ENCODE measurements around the gene PRAC2.

The PRAC2 gene

GRCh38 chr17:48755356-48755755 is 32.4 kb downstream of the PRAC2 start:
- no peak for DNase-seq (ENCODE audit: low spot score)

GRCh38 chr17:48756830-48757251 is 33.9 kb downstream of the PRAC2 start:
- DNase-seq (ENCODE audit: low spot score): no peak

- DNase-seq (ENCODE audit: low spot score): no peak
Observed at GRCh38 chr17:48757524-48757961, 34.6 kb downstream of the PRAC2 start.

- no peak for DNase-seq (ENCODE audit: low spot score)
Observed at GRCh38 chr17:48759288-48759687, 36.3 kb downstream of the PRAC2 start.

GRCh38 chr17:48760411-48760810 is 37.4 kb downstream of the PRAC2 start:
- no peak for DNase-seq (ENCODE audit: low spot score)

- DNase-seq (ENCODE audit: low spot score): no peak
Observed at GRCh38 chr17:48761114-48761513, 38.1 kb downstream of the PRAC2 start.

GRCh38 chr17:48767263-48767774 is 44.3 kb downstream of the PRAC2 start:
- DNase-seq (ENCODE audit: low spot score): no peak

- no peak for DNase-seq (ENCODE audit: low spot score)
Observed at GRCh38 chr17:48769009-48769675, 46.2 kb downstream of the PRAC2 start.

- no peak for DNase-seq (ENCODE audit: low spot score)
Observed at GRCh38 chr17:48770954-48771353, 48.0 kb downstream of the PRAC2 start.

GRCh38 chr17:48773245-48773644 is 50.3 kb downstream of the PRAC2 start:
- DNase-seq (ENCODE audit: low spot score): no peak

All from germinal center (tissue), 1 donor.